Small intestine (tissue), 7 donors: ENCODE measurements around the gene SKAP1. TPM values are rescaled to one million over a fixed set of nuclear protein-coding genes. Genes with fewer than 3 reads are reported as not detected.

Source experiments
- DNase-seq, 2 donors: peaks; one replicate each; pipeline versions ENCODE4 v3.0.0 to v3.0.0-alpha.2; 2013
- FAIRE-seq: peaks from 2 replicates; lab custom pipeline; 2012; peaks lifted over from hg19 to GRCh38; lab: Jason Lieb, UNC
- H3K27ac ChIP-seq, 3 donors: one replicate each; pipeline ENCODE4 v1.5.1; 2013; ENCODE audit warnings: low read length in 2 of 3, mild to moderate bottlenecking in 2 of 3, control low read depth in 1 of 3, inconsistent platforms in 1 of 3, low read depth in 1 of 3, moderate library complexity in 1 of 3
- H3K27me3 ChIP-seq, 3 donors: one replicate each; pipeline ENCODE4 v1.6.1; 2013; ENCODE audit warnings: low read length in 3 of 3, inconsistent platforms in 1 of 3; ENCODE audit not compliant: control insufficient read depth in 3 of 3, insufficient read depth in 3 of 3
- H3K36me3 ChIP-seq, 3 donors: one replicate each; pipeline ENCODE4 v1.6.1; 2013; ENCODE audit warnings: low read length in 3 of 3, inconsistent platforms in 1 of 3, low read depth in 1 of 3, mild to moderate bottlenecking in 1 of 3, moderate library complexity in 1 of 3; ENCODE audit not compliant: control insufficient read depth in 3 of 3, insufficient read depth in 2 of 3
- H3K4me1 ChIP-seq, 3 donors: one replicate each; pipeline ENCODE4 v1.6.1; 2013; ENCODE audit warnings: low read length in 2 of 3, inconsistent platforms in 1 of 3, low read depth in 1 of 3, mild to moderate bottlenecking in 1 of 3, moderate library complexity in 1 of 3; ENCODE audit not compliant: control insufficient read depth in 3 of 3, insufficient read depth in 2 of 3
- H3K4me3 ChIP-seq, 3 donors: one replicate each; pipeline ENCODE4 v1.5.1; 2013; ENCODE audit warnings: low read length in 3 of 3, control low read depth in 1 of 3, inconsistent platforms in 1 of 3, low read depth in 1 of 3, mild to moderate bottlenecking in 1 of 3, moderate library complexity in 1 of 3
- H3K9me3 ChIP-seq, 2 donors: one replicate each; pipeline ENCODE4 v1.6.1; 2013; ENCODE audit warnings: low read depth in 1 of 2, low read length in 1 of 2; ENCODE audit not compliant: control insufficient read depth in 2 of 2, insufficient read depth in 1 of 2
- WGBS, 3 donors: extraction: QIAGEN DNeasy Blood & Tissue Kit; methylation state at CpG; one replicate each; pipeline ENCODE4 v1.1.7; 2013; 5-methylcytosine and 5-hydroxymethylcytosine counted together
- polyA plus RNA-seq, 4 donors: library from polyadenylated mRNA; stranded (reverse) in 3 of 4; unstranded in 1 of 4; fragments of 200-250 nt in 3 of 4; fragments of 120-200 nt in 1 of 4; gene quantifications; one replicate each; pipeline versions ENCODE4 v1.2.1 to v1.2.3, GENCODE V29; 2013
- donor health status: healthy with polysubstance abuse.
- donor health status: control.
- donor health status: control.
- donor health status: Bipolar disorder and iron deficiency.
- donor health status: healthy.

Gene SKAP1
- polyA plus RNA-seq, 4 donors, result 1.8 to 8.1 (median 2.1) TPM

DNA sequence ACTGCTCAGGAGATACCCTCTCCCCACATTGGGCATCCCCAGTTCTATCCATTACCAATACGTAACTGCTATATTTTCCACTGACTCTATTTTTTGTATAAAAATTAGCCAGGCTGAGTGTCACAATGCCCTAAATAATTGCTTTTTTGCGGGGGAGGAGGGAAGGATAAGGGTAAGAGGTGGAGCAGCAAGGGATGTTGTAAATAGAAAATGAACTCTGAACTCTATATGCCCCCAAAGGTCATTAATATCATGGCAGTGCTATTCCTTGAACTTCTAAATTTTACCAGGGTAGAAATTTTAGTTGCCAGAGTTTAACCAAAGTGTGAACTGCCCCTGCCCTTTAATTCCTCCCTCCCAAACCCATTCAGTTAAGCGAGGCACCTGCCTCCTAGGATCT lies 118.7 kb downstream of the SKAP1 start:
- Histone ChIP-seq H3K27ac (no peak overlapping the region), H3K4me3 (no peak overlapping the region), H3K9me3 (no peaks in the 10 kb centered on the region), H3K4me1 (peaks cover 0 to 14% (median 0%) of the 10 kb centered on the region in 3 donors), H3K27me3 (no peaks in the 10 kb centered on the region), H3K36me3 (no peaks in the 10 kb centered on the region)
- FAIRE-seq, result no peak
- no peak for DNase-seq
- 61 to 67% (median 65%) methylated on average over 3 of the region's 3 CpGs for WGBS, 3 donors

GRCh38 chr17:48310748-48311213 lies 119.2 kb downstream of the SKAP1 start:
- no peak overlapping the region for H3K27ac ChIP-seq
- peak in 1 of 2 donors; percentile 47 for DNase-seq
- H3K9me3 ChIP-seq, result no peaks in the 10 kb centered on the region
- H3K27me3 ChIP-seq, result no peaks in the 10 kb centered on the region
- H3K36me3 ChIP-seq, result no peaks in the 10 kb centered on the region
- WGBS, 3 donors, result 22 to 39% (median 28%) methylated on average over 16 of the region's 16 CpGs
- FAIRE-seq, result no peak
- no peak overlapping the region for H3K4me3 ChIP-seq
- peaks cover 0 to 14% (median 0%) of the 10 kb centered on the region in 3 donors for H3K4me1 ChIP-seq

GRCh38 chr17:48308581-48308980 lies 121.4 kb downstream of the SKAP1 start:
- Histone ChIP-seq H3K36me3 (no peaks in the 10 kb centered on the region), H3K4me1 (peaks cover 0 to 14% (median 0%) of the 10 kb centered on the region in 3 donors), H3K27ac (no peak overlapping the region), H3K27me3 (peaks cover 0 to 4% (median 0%) of the 10 kb centered on the region in 3 donors), H3K4me3 (no peak overlapping the region), H3K9me3 (no peaks in the 10 kb centered on the region)
- peak; percentile 31 to 72 for DNase-seq
- WGBS, 3 donors, result 4 to 44% (median 26%) methylated on average over 1 of the region's 1 CpG
- FAIRE-seq, result peak; percentile 74

- Histone ChIP-seq H3K27ac (no peak overlapping the region), H3K9me3 (no peaks in the 10 kb centered on the region), H3K36me3 (no peaks in the 10 kb centered on the region), H3K4me3 (no peak overlapping the region), H3K4me1 (peaks cover 0 to 14% (median 0%) of the 10 kb centered on the region in 3 donors), H3K27me3 (peaks cover 0 to 4% (median 0%) of the 10 kb centered on the region in 3 donors)
- FAIRE-seq (no peak), DNase-seq (peak; percentile 64 to 70)
- 8 to 17% (median 16%) methylated on average over 4 of the region's 4 CpGs for WGBS, 3 donors
These were observed 122.1 kb downstream of the SKAP1 start for GRCh38 chr17:48307814-48308411.

GRCh38 chr17:48307255-48307654 lies 122.8 kb downstream of the SKAP1 start:
- FAIRE-seq (no peak), DNase-seq (no peak)
- WGBS, 3 donors, result 58 to 74% (median 69%) methylated on average over 4 of the region's 4 CpGs
- Histone ChIP-seq H3K27me3 (peaks cover 0 to 4% (median 0%) of the 10 kb centered on the region in 3 donors), H3K27ac (no peak overlapping the region), H3K36me3 (no peaks in the 10 kb centered on the region), H3K4me3 (no peak overlapping the region), H3K4me1 (peaks cover 0 to 14% (median 0%) of the 10 kb centered on the region in 3 donors), H3K9me3 (no peaks in the 10 kb centered on the region)

DNA sequence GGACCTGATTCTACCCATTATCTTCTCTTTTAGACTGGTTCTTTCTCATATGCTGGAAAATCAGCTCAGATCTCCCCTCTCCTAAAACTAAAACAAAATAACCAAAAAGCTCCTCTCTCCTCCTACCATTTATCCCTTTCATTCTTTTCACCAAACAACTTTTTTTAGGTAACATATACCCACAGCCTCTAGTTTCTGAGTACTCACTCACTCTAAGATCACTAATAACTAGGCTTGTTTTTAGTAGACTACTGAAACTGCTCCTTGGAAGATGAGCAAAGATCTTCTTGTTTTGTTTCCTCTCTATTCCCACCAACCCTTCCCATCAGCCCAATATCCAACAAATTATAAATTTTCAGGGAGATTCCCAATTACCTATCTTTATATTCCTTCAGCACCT lies 129.0 kb downstream of the SKAP1 start:
- Histone ChIP-seq H3K9me3 (no peaks in the 10 kb centered on the region), H3K36me3 (no peaks in the 10 kb centered on the region), H3K4me1 (peaks cover 0 to 6% (median 0%) of the 10 kb centered on the region in 3 donors), H3K27ac (no peak overlapping the region), H3K4me3 (no peak overlapping the region), H3K27me3 (peaks cover 0 to 4% (median 0%) of the 10 kb centered on the region in 3 donors)
- no peak for FAIRE-seq
- DNase-seq, result no peak

- WGBS, 3 donors, result 79 to 90% (median 85%) methylated on average over 1 of the region's 1 CpG
- Histone ChIP-seq H3K4me1 (peaks cover 0 to 6% (median 0%) of the 10 kb centered on the region in 3 donors), H3K4me3 (no peak overlapping the region), H3K27me3 (no peaks in the 10 kb centered on the region), H3K9me3 (no peaks in the 10 kb centered on the region), H3K27ac (peak overlapping the region in 1 of 3 donors; percentile 13), H3K36me3 (no peaks in the 10 kb centered on the region)
- no peak for DNase-seq
- no peak for FAIRE-seq
These were observed 130.3 kb downstream of the SKAP1 start for GRCh38 chr17:48299760-48300159.

GRCh38 chr17:48297825-48298224 lies 132.2 kb downstream of the SKAP1 start:
- DNase-seq, result peak in 1 of 2 donors; percentile 28
- Histone ChIP-seq H3K9me3 (no peaks in the 10 kb centered on the region), H3K27me3 (no peaks in the 10 kb centered on the region), H3K27ac (peak overlapping the region in 1 of 3 donors; percentile 17), H3K4me3 (no peak overlapping the region), H3K4me1 (peaks cover 0 to 18% (median 0%) of the 10 kb centered on the region in 3 donors), H3K36me3 (no peaks in the 10 kb centered on the region)
- WGBS, 3 donors, result 36 to 62% (median 53%) methylated on average over 4 of the region's 4 CpGs
- FAIRE-seq, result no peak
